D721Med (cell line): ENCODE results near the gene TMEM263.

Experiments
- DNase-seq: peaks from one replicate; pipeline ENCODE4 v3.0.0; 2011; ENCODE audit warnings: low spot score; ENCODE audit not compliant: insufficient read length
- FAIRE-seq: peaks from 2 replicates; lab custom pipeline; 2011; peaks lifted over from hg19 to GRCh38; lab: Jason Lieb, UNC
- TF ChIP-seq, protein P1 (sequence below): IDR thresholded peaks from 2 replicates; pipeline ENCODE4 v1.5.1; 2012; ENCODE audit warnings: mild to moderate bottlenecking, control low read depth; ENCODE audit not compliant: insufficient read depth; ENCODE audit errors: missing control alignments

TMEM263 gene

GRCh38 chr12:106976668-106977067 lies 21.0 kb downstream of the TMEM263 start:
- DNase-seq (no peak), FAIRE-seq (no peak)
- TF ChIP-seq, protein P1, sequence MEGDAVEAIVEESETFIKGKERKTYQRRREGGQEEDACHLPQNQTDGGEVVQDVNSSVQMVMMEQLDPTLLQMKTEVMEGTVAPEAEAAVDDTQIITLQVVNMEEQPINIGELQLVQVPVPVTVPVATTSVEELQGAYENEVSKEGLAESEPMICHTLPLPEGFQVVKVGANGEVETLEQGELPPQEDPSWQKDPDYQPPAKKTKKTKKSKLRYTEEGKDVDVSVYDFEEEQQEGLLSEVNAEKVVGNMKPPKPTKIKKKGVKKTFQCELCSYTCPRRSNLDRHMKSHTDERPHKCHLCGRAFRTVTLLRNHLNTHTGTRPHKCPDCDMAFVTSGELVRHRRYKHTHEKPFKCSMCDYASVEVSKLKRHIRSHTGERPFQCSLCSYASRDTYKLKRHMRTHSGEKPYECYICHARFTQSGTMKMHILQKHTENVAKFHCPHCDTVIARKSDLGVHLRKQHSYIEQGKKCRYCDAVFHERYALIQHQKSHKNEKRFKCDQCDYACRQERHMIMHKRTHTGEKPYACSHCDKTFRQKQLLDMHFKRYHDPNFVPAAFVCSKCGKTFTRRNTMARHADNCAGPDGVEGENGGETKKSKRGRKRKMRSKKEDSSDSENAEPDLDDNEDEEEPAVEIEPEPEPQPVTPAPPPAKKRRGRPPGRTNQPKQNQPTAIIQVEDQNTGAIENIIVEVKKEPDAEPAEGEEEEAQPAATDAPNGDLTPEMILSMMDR = no peak

- DNase-seq = no peak
- FAIRE-seq = no peak
- TF ChIP-seq, protein P1 = no peak
These were observed 22.5 kb downstream of the TMEM263 start for GRCh38 chr12:106978035-106978800.

DNA sequence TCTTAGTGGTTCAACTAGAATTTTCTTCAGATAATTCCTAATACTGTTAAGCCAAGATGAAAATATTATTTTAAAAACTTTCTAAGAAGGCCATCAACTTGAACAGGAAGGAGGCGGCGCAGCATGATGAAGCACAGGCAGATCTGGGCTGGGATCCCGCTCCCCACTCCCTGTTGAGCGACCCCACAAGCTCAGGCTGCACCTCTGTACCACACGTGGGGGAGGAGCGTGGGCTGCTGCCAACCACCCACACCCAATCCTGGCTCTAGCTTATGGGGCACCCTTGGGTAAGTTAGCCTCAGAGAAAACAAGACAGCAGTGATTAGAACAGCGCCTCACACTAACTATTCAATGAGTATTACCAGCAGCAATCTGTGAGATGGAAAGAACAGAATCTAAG lies 25.2 kb downstream of the TMEM263 start:
- DNase-seq = no peak
- TF ChIP-seq, protein P1 = no peak
- FAIRE-seq = no peak

DNA sequence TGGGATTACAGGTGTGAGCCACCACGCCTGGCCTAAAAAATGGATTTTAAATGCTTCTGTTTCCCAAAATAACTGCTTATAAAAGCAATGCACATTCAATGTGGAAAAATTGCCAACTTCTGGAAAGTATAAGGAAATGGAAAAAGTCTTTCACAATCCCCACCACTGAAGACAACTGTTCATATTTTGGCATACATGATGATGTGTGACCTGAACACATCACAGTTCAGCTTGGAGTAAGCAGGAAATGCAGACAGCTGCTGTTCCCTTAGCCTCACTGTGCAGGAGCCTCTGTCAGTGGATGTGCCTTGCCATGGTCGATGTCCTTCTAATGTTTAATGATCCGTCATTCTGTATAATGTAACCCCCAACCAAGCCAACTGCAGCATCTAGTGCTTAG lies 26.1 kb downstream of the TMEM263 start:
- TF ChIP-seq, protein P1 = no peak
- DNase-seq = no peak
- no peak for FAIRE-seq

DNA sequence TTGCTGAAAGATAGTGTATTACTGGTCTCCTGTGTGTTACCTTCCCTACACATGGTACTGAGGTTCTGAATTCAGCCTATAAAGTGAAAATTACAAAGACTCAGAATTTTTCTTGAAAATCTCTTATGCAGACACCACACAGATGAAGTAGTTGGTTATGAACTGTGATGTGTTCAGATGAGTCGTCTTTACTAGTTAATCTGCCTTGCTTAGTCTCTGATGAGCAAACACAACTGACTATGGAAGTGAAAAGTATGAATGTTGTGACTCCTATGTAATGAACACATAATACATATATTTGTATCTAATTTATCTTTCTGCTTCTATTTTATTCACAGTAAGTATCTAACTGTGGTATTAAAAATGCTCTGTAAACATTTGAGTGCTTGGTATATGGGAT lies 26.5 kb downstream of the TMEM263 start:
- no peak for DNase-seq
- TF ChIP-seq, protein P1 = no peak
- FAIRE-seq = no peak

- TF ChIP-seq, protein P1 = no peak
- FAIRE-seq = no peak
- DNase-seq = no peak
These were observed 29.0 kb downstream of the TMEM263 start for GRCh38 chr12:106984588-106985137.

GRCh38 chr12:106985479-106985878 lies 29.8 kb downstream of the TMEM263 start:
- DNase-seq = no peak
- no peak for FAIRE-seq
- TF ChIP-seq, protein P1 = no peak
